Activated CD8-positive, alpha-beta memory T cell treated with anti-CD3 and anti-CD28 coated beads, Interleukin-2, amount 50 U/mL, for 24 hours (primary cell): ENCODE measurements around the gene NAA38.
"Not testable (repeated sequence)": the region's sequence is repeated elsewhere in the genome, so short reads cannot be mapped to it uniquely, and the experiment has no call there.

ENCODE experiments used
- DNase-seq: peaks from one replicate; pipeline ENCODE4 v3.0.0-alpha.2; 2020; ENCODE audit errors: extremely low read depth

The NAA38 gene

DNA sequence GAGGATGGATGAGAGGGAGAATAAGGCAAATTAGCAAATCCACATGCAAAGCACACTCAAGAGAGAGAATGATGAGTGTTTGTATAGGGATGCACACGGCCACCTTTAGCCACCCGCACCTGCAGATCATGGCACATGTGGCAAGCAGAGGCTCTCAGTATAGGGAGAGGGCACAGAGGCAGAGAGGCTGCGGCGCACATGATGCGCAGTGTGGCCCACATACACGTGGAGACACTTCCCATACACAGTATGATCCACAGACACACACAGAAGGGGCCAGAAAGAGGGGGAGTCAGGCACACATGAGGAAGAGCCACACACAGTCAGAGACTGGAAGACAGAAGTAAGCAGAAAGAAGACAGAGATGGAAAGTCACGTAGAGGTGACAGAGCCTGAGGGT, 24.7 kb upstream of the NAA38 start:
- no peak for DNase-seq

DNA sequence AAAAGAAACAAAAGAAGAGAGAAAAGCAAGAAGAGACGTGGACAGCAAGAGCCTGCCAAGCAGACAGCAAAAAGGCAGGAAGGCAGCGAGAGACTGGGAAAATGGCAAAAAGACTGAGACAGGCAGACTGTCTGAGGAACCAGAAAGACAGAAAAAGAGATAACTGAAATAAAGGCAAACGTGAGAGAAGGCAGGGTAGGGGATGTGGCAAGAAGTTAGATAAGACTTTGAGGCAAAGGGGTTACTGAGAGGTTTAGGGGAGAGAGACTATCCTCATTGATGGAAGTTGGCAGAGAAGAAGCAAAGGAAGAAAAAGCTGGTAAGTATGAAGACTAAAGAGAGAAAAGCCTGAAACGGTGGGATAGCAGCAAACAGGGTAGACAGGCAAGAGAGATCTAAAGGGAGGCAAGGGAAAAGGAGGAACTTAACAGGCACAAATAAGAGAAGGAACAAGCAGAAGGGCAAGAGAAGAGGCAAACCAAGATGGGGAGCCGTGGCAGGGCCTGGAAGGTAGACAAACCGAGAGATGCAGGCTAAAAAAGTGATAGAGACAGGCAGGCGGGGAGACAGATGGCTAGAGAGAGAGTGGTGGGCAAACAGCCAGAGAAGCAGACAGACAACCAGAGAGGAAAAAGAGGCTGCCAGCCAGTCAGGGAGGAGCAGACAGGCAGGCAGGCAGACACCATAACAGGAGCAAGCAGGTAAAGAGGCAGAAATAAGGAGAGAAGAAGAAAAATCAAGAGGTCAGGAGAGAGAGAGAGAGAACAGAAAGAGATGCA, 24.1 kb upstream of the NAA38 start:
- no peak for DNase-seq

DNA sequence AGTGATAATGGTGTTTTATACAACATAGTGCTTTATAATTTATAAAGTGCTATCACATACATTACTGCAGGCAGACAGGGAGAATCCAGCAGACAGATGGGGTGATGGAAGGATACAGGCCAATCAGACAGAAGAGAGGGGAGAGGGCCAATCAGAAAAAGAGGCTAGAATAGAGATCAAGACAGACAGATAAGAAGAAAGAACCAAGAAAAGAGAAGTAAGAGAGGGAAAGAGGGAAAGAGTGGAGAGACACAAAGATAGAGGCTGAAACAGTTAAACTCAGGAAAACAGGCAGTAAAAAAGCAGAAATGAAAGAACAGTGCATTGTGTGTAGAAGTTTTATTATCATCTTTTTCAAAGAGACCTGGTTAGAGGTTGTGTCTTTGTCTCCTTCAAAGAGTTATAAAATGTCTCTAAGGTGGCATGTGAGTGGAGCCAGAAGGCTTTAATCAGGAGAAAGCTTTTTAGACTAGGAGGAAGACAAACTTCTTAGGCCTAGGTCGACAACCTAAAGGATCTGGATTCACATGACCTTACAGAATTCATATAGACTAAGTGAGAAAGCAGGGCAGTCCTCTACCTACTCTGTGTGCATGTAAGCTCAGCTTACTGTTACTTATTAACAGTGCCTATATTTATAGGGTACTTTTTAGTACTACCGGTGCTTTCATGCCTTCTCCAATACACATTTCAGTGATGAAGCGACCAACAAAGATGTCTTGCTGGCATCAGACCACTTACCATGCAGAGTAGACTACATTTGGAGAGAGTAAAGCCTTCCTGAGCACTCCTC, 22.9 kb upstream of the NAA38 start:
- no peak for DNase-seq

DNA sequence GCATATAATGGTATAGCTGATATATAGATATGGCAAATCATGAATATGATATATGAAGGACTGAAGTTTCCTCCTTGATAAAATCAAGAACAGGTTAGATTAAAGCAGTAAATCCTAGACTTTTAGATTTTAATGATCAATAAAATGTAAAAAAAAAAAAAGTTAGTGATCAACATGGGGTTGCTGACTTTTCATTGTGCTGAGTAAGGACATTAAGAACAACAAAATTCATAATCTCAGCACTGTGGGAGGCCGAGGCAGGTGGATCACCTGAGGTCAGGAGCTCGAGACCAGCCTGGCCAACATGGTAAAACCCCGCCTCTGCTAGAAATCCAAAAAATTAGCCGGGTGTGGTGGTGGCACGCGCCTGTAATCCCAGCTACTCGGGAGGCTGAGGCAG, 20.9 kb upstream of the NAA38 start:
- DNase-seq = no peak

- DNase-seq = no peak
These were observed 18.5 kb upstream of the NAA38 start for GRCh38 chr17:7875804-7876370.

GRCh38 chr17:7873051-7873450, 15.7 kb upstream of the NAA38 start:
- DNase-seq = no peak

GRCh38 chr17:7867881-7868329, 10.5 kb upstream of the NAA38 start:
- no peak for DNase-seq

DNA sequence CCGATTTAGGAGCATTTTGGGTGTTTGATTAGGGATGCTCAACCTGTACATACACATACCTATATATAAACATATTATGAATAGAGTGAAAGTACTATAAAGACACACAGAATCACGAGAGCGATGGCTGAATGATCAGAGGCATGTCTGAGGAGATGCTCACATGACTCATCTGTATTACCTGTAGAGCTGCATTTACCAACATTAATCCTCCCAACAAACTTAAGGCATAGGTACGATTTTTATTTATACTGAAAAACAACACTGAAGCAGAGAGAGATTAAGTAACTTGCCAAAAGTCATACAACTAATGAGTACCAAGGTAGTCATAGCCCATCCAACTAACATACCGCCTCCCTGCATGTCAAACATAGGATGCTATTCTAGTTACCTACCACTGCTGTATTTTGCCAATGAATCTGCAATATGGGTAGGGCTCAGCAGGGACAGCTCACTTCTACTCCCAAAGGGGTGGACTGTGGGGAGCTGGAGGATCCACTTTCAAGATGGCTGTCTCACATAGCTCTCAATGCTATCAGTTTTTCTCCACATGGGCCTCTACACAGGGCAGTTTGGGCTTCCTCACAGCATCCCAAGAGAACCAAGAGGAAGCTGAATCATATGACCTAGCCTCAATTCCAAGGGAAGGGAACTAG, 7.8 kb upstream of the NAA38 start:
- DNase-seq = no peak

GRCh38 chr17:7864384-7864783, 7.0 kb upstream of the NAA38 start:
- not testable (repeated sequence) for DNase-seq

- no peak for DNase-seq
These were observed 5.5 kb upstream of the NAA38 start for GRCh38 chr17:7862692-7863437.

- DNase-seq = no peak
These were observed 1.7 kb upstream of the NAA38 start for GRCh38 chr17:7859028-7859427.

DNA sequence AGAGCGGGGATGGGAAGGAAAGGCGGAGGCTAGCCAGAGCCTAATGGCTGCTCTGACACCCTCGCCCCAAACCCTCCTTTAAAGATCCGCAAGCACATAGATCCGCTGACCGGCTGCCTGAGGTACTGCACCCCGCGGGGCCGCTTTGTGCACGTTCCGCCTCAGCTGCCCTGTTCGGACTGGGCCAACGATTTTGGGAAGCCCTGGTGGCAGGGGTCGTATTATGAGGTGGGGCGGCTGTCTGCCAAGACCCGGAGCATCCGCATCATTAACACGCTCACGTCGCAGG, 1.1 kb upstream of the NAA38 start:
- DNase-seq = no peak

GRCh38 chr17:7857713-7858521, 558 bp upstream of the NAA38 start, which contains the start of gene CYB5D1:
Gene CYB5D1 (plus strand): TSS chr17:7858003. CDS start chr17:7858135, 132 bp downstream.
- peak; percentile 79 for DNase-seq

- no peak for DNase-seq
These were observed 1.1 kb downstream of the NAA38 start for GRCh38 chr17:7856011-7856810.

DNA sequence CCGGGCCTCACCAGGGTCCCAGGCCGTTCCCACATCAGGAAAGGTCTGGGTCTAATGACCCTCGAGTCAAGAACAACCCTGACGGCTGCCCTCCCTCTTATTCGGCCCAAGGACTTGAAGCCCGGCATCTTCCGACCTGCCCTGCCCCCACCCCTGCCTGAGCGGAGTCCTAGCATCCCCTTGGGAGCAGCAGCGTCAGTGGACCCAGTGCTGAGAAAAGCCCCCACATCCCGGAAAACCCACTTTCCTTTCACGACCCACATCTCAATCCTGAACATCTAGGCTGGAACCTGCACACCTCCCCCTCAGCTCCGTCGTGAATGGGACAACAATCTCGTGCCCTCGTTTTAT, 1.7 kb downstream of the NAA38 start:
- DNase-seq = no peak

GRCh38 chr17:7854851-7855659, 2.3 kb downstream of the NAA38 start, which contains the start of gene TMEM88:
Gene TMEM88 (plus strand): TSS chr17:7855066. CDS start chr17:7855075, 9 bp downstream.
- DNase-seq = no peak

DNA sequence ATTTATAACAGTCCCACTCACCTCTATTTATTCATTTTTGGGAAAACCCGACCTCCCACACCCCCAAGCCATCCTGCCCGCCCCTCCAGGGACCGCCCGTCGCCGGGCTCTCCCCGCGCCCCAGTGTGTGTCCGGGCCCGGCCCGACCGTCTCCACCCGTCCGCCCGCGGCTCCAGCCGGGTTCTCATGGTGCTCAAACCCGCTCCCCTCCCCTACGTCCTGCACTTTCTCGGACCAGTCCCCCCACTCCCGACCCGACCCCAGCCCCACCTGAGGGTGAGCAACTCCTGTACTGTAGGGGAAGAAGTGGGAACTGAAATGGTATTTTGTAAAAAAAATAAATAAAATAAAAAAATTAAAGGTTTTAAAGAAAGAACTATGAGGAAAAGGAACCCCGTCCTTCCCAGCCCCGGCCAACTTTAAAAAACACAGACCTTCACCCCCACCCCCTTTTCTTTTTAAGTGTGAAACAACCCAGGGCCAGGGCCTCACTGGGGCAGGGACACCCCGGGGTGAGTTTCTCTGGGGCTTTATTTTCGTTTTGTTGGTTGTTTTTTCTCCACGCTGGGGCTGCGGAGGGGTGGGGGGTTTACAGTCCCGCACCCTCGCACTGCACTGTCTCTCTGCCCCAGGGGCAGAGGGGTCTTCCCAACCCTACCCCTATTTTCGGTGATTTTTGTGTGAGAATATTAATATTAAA, 3.1 kb downstream of the NAA38 start:
- DNase-seq = no peak

GRCh38 chr17:7853691-7854038, 3.7 kb downstream of the NAA38 start:
- no peak for DNase-seq
